Activated naive CD4-positive, alpha-beta T cell treated with anti-CD3 and anti-CD28 coated beads, Interleukin-2, amount 10 ng/mL, durations not matched to agents 7 days and 5 days (primary cell): ENCODE measurements around the gene PPIF.
A peak's percentile ranks its signal among the peaks of the same experiment; 100 is the strongest.

Source experiments
- CTCF ChIA-PET: fragments of 350-600 bp; sonication (Branson Sonifier 250); formaldehyde crosslinking; loops from one replicate; lab custom pipeline; 2021; ENCODE audit warnings: antibody characterized with exemption; lab: Charles Lee
- DNase-seq: peaks from one replicate; pipeline ENCODE4 v3.0.0-alpha.2; 2020
- H3K27ac Mint-ChIP-seq: one replicate; pipeline ENCODE4 v1.8.0; 2021; ENCODE audit warnings: mild to moderate bottlenecking, moderate library complexity, mixed read lengths
- H3K27me3 Mint-ChIP-seq: one replicate; pipeline ENCODE4 v1.8.0; 2021; ENCODE audit warnings: mild to moderate bottlenecking, mixed read lengths
- H3K36me3 Mint-ChIP-seq: one replicate; pipeline ENCODE4 v1.8.0; 2021; ENCODE audit warnings: mixed read lengths
- H3K4me1 Mint-ChIP-seq: one replicate; pipeline ENCODE4 v1.8.0; 2021; ENCODE audit warnings: mixed read lengths
- H3K4me3 Mint-ChIP-seq: one replicate; pipeline ENCODE4 v1.8.0; 2021; ENCODE audit warnings: mild to moderate bottlenecking, moderate library complexity, mixed read lengths
- H3K9me3 Mint-ChIP-seq: one replicate; pipeline ENCODE4 v1.8.0; 2021; ENCODE audit warnings: mixed read lengths

PPIF gene

DNA sequence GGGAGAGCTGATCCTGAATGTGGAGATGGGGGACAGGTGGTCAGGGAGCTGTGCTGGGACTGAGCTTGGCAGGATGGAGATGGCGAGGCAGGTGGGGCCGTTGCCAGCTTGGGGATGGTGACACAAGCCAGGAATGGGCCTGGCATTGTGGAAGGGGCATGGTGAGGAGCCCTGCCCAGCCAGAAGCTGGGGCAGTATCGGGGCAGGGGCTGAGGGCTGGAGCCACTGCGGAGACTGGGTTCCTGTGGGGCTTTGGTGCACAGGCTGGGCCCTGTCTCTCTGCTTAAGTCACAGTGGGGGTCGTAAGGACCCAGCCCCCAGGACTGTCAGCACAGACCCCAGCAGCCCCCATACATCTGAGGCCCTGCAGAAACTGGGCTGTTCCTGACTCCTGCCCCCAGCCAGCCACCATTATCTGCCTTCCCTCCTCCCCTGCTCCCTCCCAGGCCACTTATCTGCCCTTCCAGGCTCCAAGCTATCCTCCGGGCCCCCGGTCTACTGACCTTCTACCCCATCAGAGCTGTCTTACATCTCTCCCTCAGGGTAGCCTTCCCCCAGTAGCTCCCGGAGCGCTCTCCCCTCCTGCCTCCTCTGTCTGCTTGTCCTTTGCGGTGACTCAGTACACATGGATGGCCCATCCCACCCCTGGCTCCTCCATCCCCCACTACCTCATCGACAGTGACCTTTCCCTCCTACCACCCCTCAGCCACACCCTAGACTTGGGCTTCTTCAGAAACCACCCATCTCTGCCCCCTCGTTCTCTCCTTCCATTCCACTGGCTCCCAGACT is 44.2 kb downstream of the PPIF start:
- CTCF ChIA-PET: interaction anchor here (0.6 to 4.7 kb wide), 5 partner anchors 18 to 77 kb away, joined by 3 to 32 read pairs (median 3); no protein-coding TSS in a partner anchor
- Mint-ChIP-seq H3K4me3 (no peak overlapping the region), H3K36me3 (no peaks in the 10 kb centered on the region), H3K27ac (no peak overlapping the region), H3K9me3 (no peaks in the 10 kb centered on the region), H3K4me1 (no peaks in the 10 kb centered on the region), H3K27me3 (peaks cover 17% of the 10 kb centered on the region)
- DNase-seq: peak; percentile 19

DNA sequence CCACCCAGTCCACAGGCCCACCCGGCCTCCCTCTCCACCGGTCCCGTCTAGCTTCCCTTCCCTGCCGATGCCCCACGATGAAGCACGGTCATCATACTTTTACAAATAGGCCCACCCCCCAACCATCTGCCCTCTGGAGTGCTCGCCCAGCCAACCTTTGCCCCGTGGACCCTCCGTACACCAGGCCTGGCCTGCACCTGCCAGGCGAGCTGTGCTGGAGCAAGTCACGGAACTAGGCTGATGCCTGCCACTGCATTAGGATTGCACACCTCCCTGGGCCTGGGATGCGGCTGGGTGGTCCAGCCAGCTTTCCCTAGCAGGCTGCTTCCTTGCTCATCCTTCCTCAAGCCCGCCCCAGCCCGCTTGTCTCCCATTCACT is 44.7 kb downstream of the PPIF start:
- Mint-ChIP-seq H3K36me3 (no peaks in the 10 kb centered on the region), H3K9me3 (no peaks in the 10 kb centered on the region), H3K27me3 (peaks cover 17% of the 10 kb centered on the region), H3K4me1 (no peaks in the 10 kb centered on the region), H3K4me3 (no peak overlapping the region), H3K27ac (no peak overlapping the region)
- no peak for DNase-seq
- CTCF ChIA-PET: interaction anchor here (0.9 to 4.7 kb wide), 2 partner anchors 18 to 76 kb away, joined by 3 to 32 read pairs; no protein-coding TSS in a partner anchor

DNA sequence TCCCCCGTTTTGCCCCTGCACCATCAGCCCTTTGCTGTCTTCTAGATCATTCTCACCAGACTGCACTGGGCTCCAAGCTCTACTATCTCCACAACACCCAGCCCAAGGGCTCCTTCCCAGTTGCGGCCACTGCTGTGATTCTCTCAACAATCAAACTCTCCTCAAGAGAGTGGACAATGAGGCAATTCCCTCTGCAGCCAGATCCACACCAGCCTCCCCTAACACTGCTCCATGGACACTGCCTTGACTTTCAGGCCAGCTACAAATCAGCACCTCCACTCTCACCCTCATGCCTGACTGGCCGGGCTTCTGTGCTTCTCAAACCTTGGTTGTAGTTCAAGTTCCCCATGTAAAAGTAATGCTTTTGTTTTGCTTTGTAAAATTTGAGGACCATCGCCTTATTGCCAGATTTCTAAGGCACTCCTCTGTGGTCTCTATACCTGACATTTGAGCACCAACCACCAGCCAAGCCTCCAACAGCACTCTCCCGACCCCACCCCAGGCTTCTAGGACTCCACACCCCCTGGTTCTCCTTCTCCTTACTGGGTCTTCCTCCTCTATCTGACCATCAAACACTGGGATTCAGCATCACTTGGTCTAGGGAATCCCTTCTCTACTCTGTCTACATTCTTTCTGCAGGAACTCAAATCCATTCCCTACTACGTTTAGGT is 45.4 kb downstream of the PPIF start:
- Mint-ChIP-seq H3K4me3 (no peak overlapping the region), H3K27me3 (peaks cover 24% of the 10 kb centered on the region), H3K36me3 (no peaks in the 10 kb centered on the region), H3K27ac (no peak overlapping the region), H3K9me3 (no peaks in the 10 kb centered on the region), H3K4me1 (no peaks in the 10 kb centered on the region)
- CTCF ChIA-PET: interaction anchor here (4.7 kb wide), 1 partner anchor 19 kb away, joined by 32 read pairs; no protein-coding TSS in a partner anchor
- DNase-seq: no peak

DNA sequence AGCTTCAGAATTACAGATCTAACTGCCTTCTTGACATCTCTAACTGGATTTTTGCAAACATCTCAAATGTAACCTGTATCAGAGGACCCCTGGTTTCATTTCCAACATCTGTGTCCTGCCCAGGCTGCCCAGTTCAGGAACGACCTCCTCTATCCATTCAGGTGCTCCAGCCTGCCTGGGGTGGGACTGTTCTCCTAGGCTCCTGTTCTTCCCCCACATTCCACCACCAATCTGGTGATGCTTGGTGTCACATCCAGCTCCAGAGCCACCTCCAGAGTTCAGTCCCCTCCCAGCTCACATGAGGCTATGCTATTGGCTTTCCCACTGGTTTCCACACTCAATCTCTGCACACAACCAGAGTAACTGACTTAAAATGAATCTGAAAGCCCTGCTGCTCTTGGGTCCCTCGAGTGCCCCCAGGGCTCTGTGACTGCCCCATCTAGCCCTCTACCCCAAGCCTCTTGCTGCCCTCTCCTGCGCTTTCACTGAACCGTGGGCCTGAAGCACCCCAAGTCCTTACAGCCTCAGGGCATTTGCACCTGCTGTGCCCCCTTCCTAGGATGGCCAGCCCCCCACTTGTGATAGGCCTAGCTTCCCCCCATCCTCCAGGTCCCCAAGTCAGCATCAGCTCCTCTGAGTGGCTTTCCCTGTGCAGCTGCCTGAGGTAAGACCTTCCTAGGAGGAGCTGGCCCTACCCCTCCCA is 46.1 kb downstream of the PPIF start:
- CTCF ChIA-PET: no interaction called here
- Mint-ChIP-seq H3K4me3 (no peak overlapping the region), H3K36me3 (no peaks in the 10 kb centered on the region), H3K4me1 (no peaks in the 10 kb centered on the region), H3K27me3 (peaks cover 28% of the 10 kb centered on the region), H3K9me3 (no peaks in the 10 kb centered on the region), H3K27ac (no peak overlapping the region)
- no peak for DNase-seq

DNA sequence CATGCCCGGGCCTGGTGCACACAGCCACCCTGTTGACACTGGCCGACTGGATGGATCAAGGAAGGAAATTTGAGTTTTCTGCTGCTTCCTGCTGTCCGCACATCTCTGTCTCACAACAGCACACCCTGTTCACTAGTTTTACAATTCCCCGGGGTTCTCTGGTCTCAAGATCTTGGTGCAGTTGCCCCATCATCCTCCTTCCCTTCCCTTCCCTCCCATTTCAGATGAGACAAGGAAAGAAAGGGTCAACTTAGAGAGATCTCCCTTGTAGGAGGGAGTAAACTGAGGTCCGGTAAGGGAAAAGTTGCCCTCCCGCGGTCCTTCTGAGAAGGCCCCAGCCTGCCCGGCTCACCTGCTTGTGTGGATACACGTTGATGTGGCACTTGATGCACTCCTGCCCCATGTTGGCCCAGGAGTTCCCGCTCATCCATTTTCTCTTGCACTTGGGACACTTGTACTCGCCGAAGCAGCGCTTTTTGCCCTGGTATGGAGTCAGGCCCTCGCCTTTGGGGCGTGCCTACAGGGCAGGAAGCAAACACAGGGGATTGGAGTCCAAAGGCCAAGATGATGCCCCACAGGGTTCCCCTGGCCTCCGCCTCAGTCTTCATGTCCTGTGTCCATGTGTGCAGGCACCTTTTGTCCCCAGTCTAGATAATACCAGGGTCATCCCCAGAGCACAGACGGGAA is 46.8 kb downstream of the PPIF start:
- Mint-ChIP-seq H3K4me1 (no peaks in the 10 kb centered on the region), H3K4me3 (no peak overlapping the region), H3K9me3 (no peaks in the 10 kb centered on the region), H3K27ac (no peak overlapping the region), H3K27me3 (peaks cover 35% of the 10 kb centered on the region), H3K36me3 (no peaks in the 10 kb centered on the region)
- CTCF ChIA-PET: no interaction called here
- no peak for DNase-seq

DNA sequence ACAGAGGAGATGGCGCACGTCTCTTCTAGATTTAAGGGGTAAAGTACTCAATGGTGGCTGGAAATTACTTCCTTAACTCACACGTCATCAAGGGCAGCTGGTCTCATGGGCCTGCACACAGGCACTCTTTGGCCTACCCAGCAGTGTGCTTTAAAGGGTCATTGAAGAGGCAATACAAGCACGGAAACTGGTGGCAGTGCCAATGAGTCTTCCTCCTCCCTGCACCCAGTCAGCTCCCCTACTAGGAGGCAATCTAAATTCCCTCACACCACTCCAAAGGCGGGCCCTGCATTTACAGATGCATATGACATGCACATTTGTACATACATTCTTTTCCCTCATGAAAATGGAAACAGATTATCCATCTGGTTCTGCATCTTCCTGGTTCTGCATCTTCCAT is 47.4 kb downstream of the PPIF start:
- no peak overlapping the region for H3K27ac Mint-ChIP-seq
- H3K36me3 Mint-ChIP-seq: no peaks in the 10 kb centered on the region
- peaks cover 41% of the 10 kb centered on the region for H3K27me3 Mint-ChIP-seq
- no peak for DNase-seq
- no peaks in the 10 kb centered on the region for H3K9me3 Mint-ChIP-seq
- H3K4me3 Mint-ChIP-seq: no peak overlapping the region
- CTCF ChIA-PET: no interaction called here
- H3K4me1 Mint-ChIP-seq: no peaks in the 10 kb centered on the region

DNA sequence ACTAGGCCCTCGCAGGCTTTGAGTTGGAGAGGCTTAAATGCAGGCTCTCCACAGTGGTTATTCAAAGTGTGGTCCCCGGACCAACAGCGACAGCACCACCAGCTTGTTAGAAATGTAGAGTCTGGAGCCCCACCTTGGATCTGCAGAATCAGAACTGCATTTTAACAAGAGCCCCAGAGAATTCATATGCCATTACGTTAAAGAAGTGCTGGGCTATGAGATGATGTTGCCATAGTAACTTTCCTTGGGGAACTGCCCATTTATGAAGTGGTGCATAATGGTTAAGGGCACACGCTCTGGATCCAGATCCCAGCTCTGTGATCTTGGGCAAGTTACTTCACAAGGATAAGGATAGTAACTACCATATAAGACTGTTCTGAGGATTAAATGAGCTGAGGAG is 49.3 kb downstream of the PPIF start:
- H3K4me1 Mint-ChIP-seq: no peaks in the 10 kb centered on the region
- DNase-seq: no peak
- CTCF ChIA-PET: interaction anchor here (2.0 kb wide), 1 partner anchor 22 kb away, joined by 5 read pairs; no protein-coding TSS in a partner anchor
- peaks cover 38% of the 10 kb centered on the region for H3K27me3 Mint-ChIP-seq
- no peak overlapping the region for H3K27ac Mint-ChIP-seq
- H3K9me3 Mint-ChIP-seq: no peaks in the 10 kb centered on the region
- no peak overlapping the region for H3K4me3 Mint-ChIP-seq
- no peaks in the 10 kb centered on the region for H3K36me3 Mint-ChIP-seq

DNA sequence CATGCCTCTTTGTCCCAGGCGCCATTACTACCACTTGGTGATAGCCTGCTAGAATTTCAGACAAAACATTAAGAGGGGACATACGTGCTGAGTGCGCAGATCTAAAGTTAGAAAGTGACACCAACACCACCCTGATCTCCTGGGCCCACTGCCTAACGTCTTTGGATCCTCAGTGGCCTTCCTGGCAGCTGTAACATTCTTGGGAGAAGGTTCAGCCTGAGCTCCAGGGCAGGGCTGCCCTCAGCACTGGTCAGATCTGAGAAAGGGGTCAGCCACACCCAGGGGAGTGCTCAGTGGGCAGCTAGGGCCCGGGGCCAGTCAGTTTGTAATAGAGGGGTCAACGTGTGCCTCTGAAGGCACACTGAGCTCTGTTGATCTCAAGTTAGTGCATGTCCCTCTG is 49.8 kb downstream of the PPIF start:
- peaks cover 36% of the 10 kb centered on the region for H3K27me3 Mint-ChIP-seq
- no peaks in the 10 kb centered on the region for H3K9me3 Mint-ChIP-seq
- CTCF ChIA-PET: interaction anchor here (2.0 kb wide), 1 partner anchor 23 kb away, joined by 5 read pairs; no protein-coding TSS in a partner anchor
- no peak overlapping the region for H3K27ac Mint-ChIP-seq
- no peaks in the 10 kb centered on the region for H3K4me1 Mint-ChIP-seq
- no peak for DNase-seq
- H3K4me3 Mint-ChIP-seq: no peak overlapping the region
- H3K36me3 Mint-ChIP-seq: no peaks in the 10 kb centered on the region

DNA sequence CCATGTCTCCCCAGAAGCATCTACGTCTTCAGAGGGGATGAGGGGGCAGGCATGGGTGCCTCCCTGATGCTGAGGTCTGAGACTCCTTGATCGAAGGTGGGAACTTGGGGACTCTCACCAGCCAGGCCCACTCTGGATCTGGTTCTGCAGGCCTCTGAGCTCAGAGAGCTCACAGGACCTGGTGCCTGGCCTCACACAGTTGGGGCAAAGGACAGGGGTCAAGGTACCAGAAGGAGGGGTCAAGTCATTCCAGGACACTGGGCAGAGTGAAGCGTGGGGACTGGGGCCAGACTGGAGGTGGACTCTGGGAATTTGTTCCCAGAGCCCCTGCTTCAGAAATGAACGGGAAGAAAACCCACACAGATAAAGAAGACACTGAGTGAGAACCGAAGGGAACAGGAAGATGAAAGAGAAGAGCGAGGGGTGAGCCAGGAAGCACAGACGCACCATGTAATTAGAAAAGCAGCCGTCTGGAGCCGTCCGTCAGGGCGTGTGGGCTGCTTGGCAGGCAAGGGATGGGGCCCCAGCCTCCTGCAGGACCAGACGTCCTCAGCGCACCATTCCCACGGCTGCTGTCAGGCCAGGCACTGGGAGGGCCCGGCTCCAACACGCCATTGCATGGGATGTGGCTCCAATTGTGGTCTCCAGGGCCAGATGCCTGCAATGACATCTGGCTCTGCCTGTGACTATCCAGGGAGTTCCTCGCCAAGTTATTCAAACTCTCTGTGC is 50.5 kb downstream of the PPIF start:
- peaks cover 36% of the 10 kb centered on the region for H3K27me3 Mint-ChIP-seq
- DNase-seq: no peak
- no peaks in the 10 kb centered on the region for H3K36me3 Mint-ChIP-seq
- H3K4me3 Mint-ChIP-seq: no peak overlapping the region
- H3K9me3 Mint-ChIP-seq: no peaks in the 10 kb centered on the region
- H3K27ac Mint-ChIP-seq: no peak overlapping the region
- no peaks in the 10 kb centered on the region for H3K4me1 Mint-ChIP-seq
- CTCF ChIA-PET: interaction anchor here (2.0 kb wide), 1 partner anchor 23 kb away, joined by 5 read pairs; no protein-coding TSS in a partner anchor

DNA sequence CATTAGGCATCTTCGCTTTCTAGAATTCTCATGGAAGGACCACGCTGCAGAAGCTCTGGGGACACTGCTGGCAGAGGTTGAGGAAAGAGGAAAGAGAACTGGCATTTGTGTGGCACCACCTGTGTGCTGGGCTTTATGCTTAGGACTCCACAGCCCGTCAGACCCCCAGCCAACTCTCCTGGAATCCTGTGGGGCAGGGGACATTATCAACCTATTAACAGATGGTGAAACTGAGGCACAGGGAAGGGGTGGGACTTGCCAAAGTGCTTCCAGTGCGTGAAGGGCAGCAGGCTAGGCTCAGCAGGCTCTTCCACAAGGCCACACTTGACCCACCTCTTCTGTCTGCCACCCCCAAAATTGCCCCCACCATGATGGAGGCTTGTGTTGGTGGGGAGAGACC is 51.4 kb downstream of the PPIF start:
- Mint-ChIP-seq H3K4me3 (no peak overlapping the region), H3K27me3 (peaks cover 45% of the 10 kb centered on the region), H3K36me3 (no peaks in the 10 kb centered on the region), H3K4me1 (no peaks in the 10 kb centered on the region), H3K9me3 (no peaks in the 10 kb centered on the region), H3K27ac (no peak overlapping the region)
- CTCF ChIA-PET: interaction anchor here (3.1 to 3.2 kb wide), 2 partner anchors 24 to 70 kb away, joined by 16 to 24 read pairs; no protein-coding TSS in a partner anchor
- DNase-seq: no peak

DNA sequence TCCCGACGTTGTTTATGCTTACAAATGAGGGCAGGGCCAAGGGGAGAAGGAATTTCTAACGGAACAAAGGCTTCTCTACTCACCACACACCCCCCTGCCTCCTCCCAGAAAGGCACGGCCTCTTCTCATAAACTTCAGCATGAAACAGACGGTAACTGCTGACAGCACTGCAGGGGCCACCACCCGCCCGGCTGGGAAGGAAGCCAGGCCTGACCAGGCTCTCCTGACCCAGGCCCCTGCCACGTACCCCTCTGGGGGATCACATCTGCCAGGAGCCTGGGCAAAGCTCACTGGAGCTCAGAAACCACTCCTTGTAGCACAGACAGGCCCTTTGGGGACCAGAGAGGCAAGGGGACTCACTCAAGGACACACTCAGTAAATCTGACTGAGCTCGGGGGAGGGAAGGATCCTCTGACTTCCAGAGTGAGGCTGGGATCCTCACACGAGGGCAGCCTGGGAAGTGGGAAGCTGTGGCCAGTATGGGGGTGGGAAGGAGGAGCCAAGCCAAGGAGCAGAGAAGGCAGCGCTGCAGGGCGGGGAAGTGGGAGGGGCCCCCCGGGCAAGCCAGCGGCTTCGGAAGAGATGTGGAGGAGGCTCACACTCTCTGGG is 52.1 kb downstream of the PPIF start:
- Mint-ChIP-seq H3K4me1 (no peaks in the 10 kb centered on the region), H3K27ac (no peak overlapping the region), H3K27me3 (peaks cover 45% of the 10 kb centered on the region), H3K4me3 (no peak overlapping the region), H3K9me3 (no peaks in the 10 kb centered on the region), H3K36me3 (no peaks in the 10 kb centered on the region)
- CTCF ChIA-PET: interaction anchor here (1.2 to 3.2 kb wide), 4 partner anchors 11 to 87 kb away, joined by 3 to 24 read pairs (median 12); no protein-coding TSS in a partner anchor
- DNase-seq: no peak

DNA sequence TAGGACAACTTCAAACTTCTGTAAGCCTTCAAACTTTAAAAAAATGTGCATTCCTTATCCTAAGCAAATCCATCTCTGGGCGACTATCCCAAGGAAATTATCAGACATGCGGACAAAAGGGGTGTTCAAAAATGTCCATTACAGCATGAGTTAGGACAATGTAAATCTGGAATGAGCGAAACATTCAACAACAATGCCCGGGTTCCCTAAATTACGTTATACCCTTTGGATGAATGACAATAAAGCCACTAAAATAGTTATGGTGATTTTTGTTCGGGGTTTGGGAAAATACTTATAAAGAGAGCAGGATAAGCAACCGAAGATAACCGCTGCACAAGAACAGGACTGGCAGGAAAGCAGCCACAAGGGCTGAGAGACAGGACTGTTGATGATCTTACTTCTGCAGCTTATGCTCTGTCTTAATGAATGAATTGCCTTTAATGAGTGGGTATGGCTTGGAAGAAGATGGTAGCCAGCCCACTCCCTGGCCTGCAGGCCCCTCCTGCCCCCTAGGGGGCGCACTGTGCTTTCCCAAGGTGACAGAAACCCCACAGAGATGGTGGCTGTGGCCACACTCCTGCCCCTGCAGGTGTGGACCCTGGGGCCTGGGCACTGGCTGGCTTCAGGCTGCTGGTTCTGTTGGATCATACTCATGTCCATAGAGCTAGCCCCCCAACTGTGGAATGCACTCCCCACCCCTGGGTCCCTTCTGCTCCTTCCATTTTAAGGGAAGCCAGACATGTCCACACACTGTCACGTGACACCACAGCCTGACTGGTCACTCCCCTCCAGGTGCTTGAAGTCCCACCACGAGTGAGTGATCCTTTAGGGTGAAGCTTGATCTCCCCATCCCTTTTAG is 53.1 kb downstream of the PPIF start:
- no peaks in the 10 kb centered on the region for H3K36me3 Mint-ChIP-seq
- no peak overlapping the region for H3K4me3 Mint-ChIP-seq
- no peak overlapping the region for H3K27ac Mint-ChIP-seq
- peak; percentile 70 for DNase-seq
- no peaks in the 10 kb centered on the region for H3K9me3 Mint-ChIP-seq
- CTCF ChIA-PET: interaction anchor here (0.8 to 3.2 kb wide), 10 partner anchors 12 to 89 kb away, joined by 3 to 24 read pairs (median 3); no protein-coding TSS in a partner anchor
- peaks cover 48% of the 10 kb centered on the region for H3K27me3 Mint-ChIP-seq
- H3K4me1 Mint-ChIP-seq: no peaks in the 10 kb centered on the region
